Measurements from ENCODE around the gene UMODL1.

The UMODL1 gene

GRCh38 chr21:42038826-42039425, 32.2 kb upstream of the UMODL1 start:
- DNase-seq (ENCODE audit: low read depth): no peak

GRCh38 chr21:42039470-42039901, 31.6 kb upstream of the UMODL1 start:
- no peak for DNase-seq (ENCODE audit: low read depth)

- no peak for DNase-seq (ENCODE audit: low read depth)
These were observed 31.2 kb upstream of the UMODL1 start for GRCh38 chr21:42039911-42040351.

GRCh38 chr21:42040411-42041180, 30.5 kb upstream of the UMODL1 start:
- DNase-seq (ENCODE audit: low read depth): no peak

GRCh38 chr21:42041246-42041645, 29.9 kb upstream of the UMODL1 start:
- DNase-seq (ENCODE audit: low read depth): no peak

GRCh38 chr21:42041711-42042110, 29.4 kb upstream of the UMODL1 start:
- no peak for DNase-seq (ENCODE audit: low read depth)

GRCh38 chr21:42042651-42043050, 28.5 kb upstream of the UMODL1 start:
- DNase-seq (ENCODE audit: low read depth): no peak

- no peak for DNase-seq (ENCODE audit: low read depth)
These were observed 27.8 kb upstream of the UMODL1 start for GRCh38 chr21:42043201-42043895.

GRCh38 chr21:42043961-42044360, 27.2 kb upstream of the UMODL1 start:
- no peak for DNase-seq (ENCODE audit: low read depth)

- DNase-seq (ENCODE audit: low read depth): no peak
These were observed 26.1 kb upstream of the UMODL1 start for GRCh38 chr21:42044871-42045495.

GRCh38 chr21:42047821-42048613, 23.1 kb upstream of the UMODL1 start:
- no peak for DNase-seq (ENCODE audit: low read depth)

- no peak for DNase-seq (ENCODE audit: low read depth)
These were observed 22.1 kb upstream of the UMODL1 start for GRCh38 chr21:42048870-42049577.

GRCh38 chr21:42049578-42050430, 21.3 kb upstream of the UMODL1 start:
- no peak for DNase-seq (ENCODE audit: low read depth)

GRCh38 chr21:42051788-42052187, 19.3 kb upstream of the UMODL1 start:
- DNase-seq (ENCODE audit: low read depth): no peak

- DNase-seq (ENCODE audit: low read depth): no peak
These were observed 15.7 kb upstream of the UMODL1 start for GRCh38 chr21:42055425-42055824.

- no peak for DNase-seq (ENCODE audit: low read depth)
These were observed 14.6 kb upstream of the UMODL1 start for GRCh38 chr21:42056468-42056867.

GRCh38 chr21:42056996-42057689, 14.0 kb upstream of the UMODL1 start:
- DNase-seq (ENCODE audit: low read depth): no peak

- DNase-seq (ENCODE audit: low read depth): no peak
These were observed 13.2 kb upstream of the UMODL1 start for GRCh38 chr21:42057851-42058437.

- no peak for DNase-seq (ENCODE audit: low read depth)
These were observed 12.4 kb upstream of the UMODL1 start for GRCh38 chr21:42058631-42059111.

Data from stimulated activated CD8-positive, alpha-beta memory T cell treated with anti-CD3 and anti-CD28 coated beads, Interleukin-4, amount 100 ng/mL, for 24 hours (primary cell).